A673 (cell line): Measurements from ENCODE around the gene CDKN3.

ENCODE experiments used
- EZH2 ChIP-seq: fragments of 200-600 bp; sonication (generic); IDR thresholded peaks from 2 replicates; pipeline ENCODE4 v1.6.1; 2017; ENCODE audit warnings: borderline replicate concordance, low read depth, mild to moderate bottlenecking, mixed read lengths, antibody characterized with exemption, low read length; ENCODE audit not compliant: poor library complexity, severe bottlenecking
- TF ChIP-seq, protein P1 (sequence below): fragments of 300-800, 200-600 bp; sonication (generic); conservative IDR thresholded peaks from 2 replicates; pipeline ENCODE4 v1.5.1; 2017; ENCODE audit warnings: low read depth, mild to moderate bottlenecking, antibody characterized with exemption, low read length, moderate library complexity, mixed read lengths

DNA sequence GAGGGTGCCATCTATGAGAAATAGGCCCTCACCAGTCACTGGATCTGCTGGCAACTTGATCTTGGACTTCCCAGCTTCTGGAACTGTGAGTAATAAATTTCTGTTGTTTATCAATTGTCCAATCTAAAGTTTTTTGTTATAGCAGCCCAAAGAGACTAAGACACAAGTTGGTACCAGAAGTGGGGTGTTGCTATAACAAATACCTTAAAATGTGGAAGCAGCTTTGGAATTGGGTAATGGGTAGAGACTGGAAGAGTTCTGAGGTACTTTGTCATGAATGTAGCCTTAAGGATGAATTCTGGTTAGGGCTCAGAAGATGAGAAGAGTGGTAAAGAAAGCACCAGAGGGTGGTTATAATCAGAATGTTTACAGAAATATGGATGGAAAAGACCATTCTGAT, 70.5 kb downstream of the CDKN3 start:
- TF ChIP-seq EZH2, result no peak
- TF ChIP-seq, protein P1, sequence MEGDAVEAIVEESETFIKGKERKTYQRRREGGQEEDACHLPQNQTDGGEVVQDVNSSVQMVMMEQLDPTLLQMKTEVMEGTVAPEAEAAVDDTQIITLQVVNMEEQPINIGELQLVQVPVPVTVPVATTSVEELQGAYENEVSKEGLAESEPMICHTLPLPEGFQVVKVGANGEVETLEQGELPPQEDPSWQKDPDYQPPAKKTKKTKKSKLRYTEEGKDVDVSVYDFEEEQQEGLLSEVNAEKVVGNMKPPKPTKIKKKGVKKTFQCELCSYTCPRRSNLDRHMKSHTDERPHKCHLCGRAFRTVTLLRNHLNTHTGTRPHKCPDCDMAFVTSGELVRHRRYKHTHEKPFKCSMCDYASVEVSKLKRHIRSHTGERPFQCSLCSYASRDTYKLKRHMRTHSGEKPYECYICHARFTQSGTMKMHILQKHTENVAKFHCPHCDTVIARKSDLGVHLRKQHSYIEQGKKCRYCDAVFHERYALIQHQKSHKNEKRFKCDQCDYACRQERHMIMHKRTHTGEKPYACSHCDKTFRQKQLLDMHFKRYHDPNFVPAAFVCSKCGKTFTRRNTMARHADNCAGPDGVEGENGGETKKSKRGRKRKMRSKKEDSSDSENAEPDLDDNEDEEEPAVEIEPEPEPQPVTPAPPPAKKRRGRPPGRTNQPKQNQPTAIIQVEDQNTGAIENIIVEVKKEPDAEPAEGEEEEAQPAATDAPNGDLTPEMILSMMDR, result no peak
